Activated CD8-positive, alpha-beta memory T cell treated with anti-CD3 and anti-CD28 coated beads, Interleukin-2, amount 50 U/mL, for 1 hour (primary cell): ENCODE results near the gene PRRX1.

ENCODE experiments used
- DNase-seq: peaks from one replicate; pipeline ENCODE4 v3.0.0-alpha.2; 2020; ENCODE audit errors: extremely low read depth

Gene PRRX1

GRCh38 chr1:170691258-170691657 lies 27.3 kb downstream of the PRRX1 start:
- no peak for DNase-seq

- no peak for DNase-seq
These were observed 29.1 kb downstream of the PRRX1 start for GRCh38 chr1:170692866-170693575.

GRCh38 chr1:170694172-170694926 lies 30.4 kb downstream of the PRRX1 start:
- DNase-seq = no peak

- no peak for DNase-seq
These were observed 32.1 kb downstream of the PRRX1 start for GRCh38 chr1:170695955-170696590.

- no peak for DNase-seq
These were observed 32.8 kb downstream of the PRRX1 start for GRCh38 chr1:170696591-170697290.

GRCh38 chr1:170697316-170697715 lies 33.4 kb downstream of the PRRX1 start:
- DNase-seq = no peak

- DNase-seq = no peak
These were observed 34.7 kb downstream of the PRRX1 start for GRCh38 chr1:170698301-170699275.

- no peak for DNase-seq
These were observed 35.8 kb downstream of the PRRX1 start for GRCh38 chr1:170699696-170700095.

GRCh38 chr1:170700842-170701615 lies 37.1 kb downstream of the PRRX1 start:
- DNase-seq = no peak

- no peak for DNase-seq
These were observed 38.0 kb downstream of the PRRX1 start for GRCh38 chr1:170701962-170702361.

- DNase-seq = no peak
These were observed 39.7 kb downstream of the PRRX1 start for GRCh38 chr1:170703591-170703990.

- no peak for DNase-seq
These were observed 40.3 kb downstream of the PRRX1 start for GRCh38 chr1:170704256-170704655.

- DNase-seq = no peak
These were observed 42.0 kb downstream of the PRRX1 start for GRCh38 chr1:170705981-170706380.

- no peak for DNase-seq
These were observed 43.2 kb downstream of the PRRX1 start for GRCh38 chr1:170707117-170707516.

- DNase-seq = no peak
These were observed 44.2 kb downstream of the PRRX1 start for GRCh38 chr1:170707959-170708655.

- no peak for DNase-seq
These were observed 47.8 kb downstream of the PRRX1 start for GRCh38 chr1:170711682-170712081.

- no peak for DNase-seq
These were observed 50.2 kb downstream of the PRRX1 start for GRCh38 chr1:170714163-170714562.

GRCh38 chr1:170714938-170715337 lies 51.0 kb downstream of the PRRX1 start:
- DNase-seq = no peak

- DNase-seq = no peak
These were observed 53.0 kb downstream of the PRRX1 start for GRCh38 chr1:170716835-170717429.
